GM12878 (cell line): ENCODE measurements around the gene ZNF768. TPM values are rescaled to one million over a fixed set of nuclear protein-coding genes. Genes with fewer than 3 reads are reported as not detected.

Experiments
- ATAC-seq: fragments of 200-7000 bp; cut with Tn5 transposase; 3 replicates; pipeline ENCODE4 v1.9.1; 2020; ENCODE audit warnings: mild to moderate bottlenecking, moderate library complexity
- Bru-seq: library from RNA; stranded (reverse); fragments of 400-500 nt; gene quantifications from one replicate; lab custom pipeline; 2021; lab: Mats Ljungman, UMichigan
- BruChase-seq, 2 experiments: library from RNA; stranded (reverse); fragments of 400-500 nt; gene quantifications; one replicate each; lab custom pipeline; 2021; lab: Mats Ljungman, UMichigan
- BruUV-seq: library from RNA; stranded (reverse); fragments of 400-500 nt; replicated peaks from 2 replicates; lab custom pipeline; 2021; lab: Mats Ljungman, UMichigan
- CTCF ChIA-PET: fragments of 300-600 bp; sonication (Branson Sonifier 250); formaldehyde crosslinking; extraction: SDS; loops from one replicate; lab custom pipeline; 2021; ENCODE audit warnings: inconsistent platforms; lab: Yijun Ruan, JAX
- POLR2A ChIA-PET: fragments of 350-600 bp; formaldehyde crosslinking; extraction: SDS; loops from one replicate; lab custom pipeline; 2021; ENCODE audit warnings: inconsistent platforms; lab: Charles Lee
- RAD21 ChIA-PET: fragments of 300-600 bp; sonication (Branson Sonifier 250); formaldehyde crosslinking; loops from one replicate; lab custom pipeline; 2023; ENCODE audit warnings: antibody characterized with exemption; ENCODE audit not compliant: unreplicated experiment; lab: Charles Lee
- SMC1A ChIA-PET: fragments of 300-600 bp; sonication (Branson Sonifier 250); formaldehyde crosslinking; loops from one replicate; lab custom pipeline; 2023; ENCODE audit not compliant: unreplicated experiment, uncharacterized antibody; lab: Charles Lee
- DNase-seq: peaks from one replicate; pipeline ENCODE4 v3.0.0-alpha.2; 2011; ENCODE audit warnings: low read depth, low spot score
- FAIRE-seq: peaks from 3 replicates; lab custom pipeline; 2011; peaks lifted over from hg19 to GRCh38; lab: Jason Lieb, UNC
- H2AFZ ChIP-seq: 2 replicates; pipeline ENCODE4 v1.6.0; 2011; ENCODE audit warnings: low read depth, low read length, control low read depth; ENCODE audit not compliant: control insufficient read depth
- H3K27ac ChIP-seq: 2 replicates; pipeline ENCODE4 v1.5.1; 2011; ENCODE audit warnings: control low read depth; ENCODE audit not compliant: control insufficient read depth, insufficient read depth
- H3K27me3 ChIP-seq, 2 experiments: replicated peaks in 1 of 2; 2 replicates each; pipeline versions ENCODE4 v1.6.0 to v1.6.1; 2011; ENCODE audit warnings: low read length in 1 of 2; ENCODE audit not compliant: control insufficient read depth in 2 of 2, insufficient read depth in 2 of 2
- H3K36me3 ChIP-seq, 2 experiments: 2 replicates each; pipeline ENCODE4 v1.5.1; 2011; ENCODE audit warnings: low read length in 1 of 2; ENCODE audit not compliant: control insufficient read depth in 2 of 2, insufficient read depth in 2 of 2
- H3K4me1 ChIP-seq: 2 replicates; pipeline ENCODE4 v1.6.1; 2011; ENCODE audit warnings: mild to moderate bottlenecking, low read length, moderate library complexity, mixed read lengths; ENCODE audit not compliant: control insufficient read depth, insufficient read depth
- H3K4me2 ChIP-seq: 2 replicates; pipeline ENCODE4 v1.6.0; 2011; ENCODE audit warnings: control low read depth; ENCODE audit not compliant: control insufficient read depth, insufficient read depth
- H3K4me3 ChIP-seq: fragments of 200-600 bp; sonication (generic); 2 replicates; pipeline ENCODE4 v1.5.1; 2016
- H3K79me2 ChIP-seq: 2 replicates; pipeline ENCODE4 v1.6.0; 2011; ENCODE audit warnings: low read length; ENCODE audit not compliant: control insufficient read depth, insufficient read depth
- H3K9ac ChIP-seq: 2 replicates; pipeline ENCODE4 v1.8.0; 2011; ENCODE audit warnings: low read length, control low read depth, mixed read lengths; ENCODE audit not compliant: control insufficient read depth, insufficient read depth
- H3K9me3 ChIP-seq: replicated peaks from 3 replicates; pipeline ENCODE4 v1.5.1; 2011; ENCODE audit warnings: mild to moderate bottlenecking, low read length; ENCODE audit not compliant: control insufficient read depth, insufficient read depth
- H4K20me1 ChIP-seq: 2 replicates; pipeline ENCODE4 v1.6.0; 2011; ENCODE audit not compliant: control insufficient read depth, insufficient read depth
- ASH2L ChIP-seq: fragments of 300-600, 200-600 bp; sonication (generic); IDR thresholded peaks from 2 replicates; pipeline ENCODE4 v1.6.1; 2017; ENCODE audit warnings: low read depth, mild to moderate bottlenecking, borderline replicate concordance
- BMI1 ChIP-seq: fragments of 450-650 bp; IDR thresholded peaks from 2 replicates; pipeline ENCODE4 v1.6.1; 2016; ENCODE audit warnings: mild to moderate bottlenecking, moderate library complexity, borderline replicate concordance
- CBX5 ChIP-seq: sonication (generic); IDR thresholded peaks from 2 replicates; pipeline ENCODE4 v1.6.1; 2016; ENCODE audit warnings: low read depth, moderate library complexity, mild to moderate bottlenecking, inconsistent platforms
- DPF2 ChIP-seq: fragments of 450-650 bp; IDR thresholded peaks from 2 replicates; pipeline ENCODE4 v1.6.1; 2017; ENCODE audit warnings: mild to moderate bottlenecking
- E2F8 ChIP-seq: fragments of 450-650 bp; IDR thresholded peaks from 2 replicates; pipeline ENCODE4 v1.6.1; 2018; ENCODE audit warnings: mild to moderate bottlenecking, low read depth, moderate library complexity; ENCODE audit not compliant: partially characterized antibody
- ESRRA ChIP-seq: IDR thresholded peaks from 2 replicates; pipeline ENCODE4 v1.6.1; 2012; ENCODE audit warnings: mild to moderate bottlenecking, low read length, improper control_type of control experiment
- JUNB ChIP-seq: IDR thresholded peaks from 2 replicates; pipeline ENCODE4 v1.6.1; 2016; ENCODE audit warnings: antibody characterized with exemption, mild to moderate bottlenecking
- NR2F1 ChIP-seq: fragments of 450-650 bp; conservative IDR thresholded peaks from 2 replicates; pipeline ENCODE4 v1.6.1; 2017; ENCODE audit warnings: mild to moderate bottlenecking
- POLR2AphosphoS5 ChIP-seq: IDR thresholded peaks from 2 replicates; pipeline ENCODE4 v1.6.1; 2011; ENCODE audit warnings: mild to moderate bottlenecking, low read length, inconsistent platforms
- RB1 ChIP-seq: fragments of 450-650 bp; formaldehyde crosslinking; IDR thresholded peaks from 2 replicates; pipeline ENCODE4 v1.6.1; 2017; ENCODE audit warnings: mild to moderate bottlenecking, borderline replicate concordance
- TBL1XR1 ChIP-seq: IDR thresholded peaks from 2 replicates; pipeline ENCODE4 v1.6.1; 2012; ENCODE audit warnings: low read depth, low read length, improper control_type of control experiment
- ZZZ3 ChIP-seq: IDR thresholded peaks from 2 replicates; pipeline ENCODE4 v1.6.1; 2011; ENCODE audit warnings: low read depth; ENCODE audit not compliant: control insufficient read depth, insufficient read length
- WGBS: methylation state at CpG from one replicate; pipeline ENCODE4 v1.1.6; 2016; ENCODE audit warnings: low lambda C conversion rate; ENCODE audit not compliant: insufficient replicate concordance, insufficient coverage; ENCODE audit errors: missing lambda C conversion rate; 5-methylcytosine and 5-hydroxymethylcytosine counted together
- in situ Hi-C: fragments of 300-500 bp; cut with MboI; formaldehyde crosslinking; loops from 9 replicates; pipeline ENCODE4 v1.14.3; 2018; ENCODE audit warnings: mixed read lengths
- intact Hi-C: fragments of 100-400 bp; cut with micrococcal nuclease; formaldehyde crosslinking; loops from one replicate; pipeline ENCODE4 v1.14.2; 2022; ENCODE audit not compliant: unreplicated experiment
- long read RNA-seq, 2 experiments: library from polyadenylated mRNA; unstranded; transcript quantifications; one replicate each; pipeline ENCODE4 v2.0.0, GENCODE V29; 2019 to 2020
- polyA minus RNA-seq, 3 experiments: library from RNA; depleted of rRNA, polyadenylated mRNA; stranded (reverse); fragments of >200 nt; gene quantifications; 2 replicates each; pipeline ENCODE4 v1.2.3, GENCODE V29; 2011
- polyA plus RNA-seq, 11 experiments: library from polyadenylated mRNA; depleted of rRNA in 4 of 11; unstranded in 6 of 11; stranded (reverse) in 5 of 11; fragments of >200 nt; fragmentation: Nextera tagmentation in 4 of 11; fragmentation: Illumina TruSeq in 1 of 11; extraction: Ambion mirVana in 4 of 11; extraction: Trizol in 1 of 11; gene quantifications; 1 replicate in 1 of 11; 2 replicates in 10 of 11; pipeline versions ENCODE4 v1.2.1 to v1.2.3, GENCODE V29; 2011 to 2016; ENCODE audit warnings: inconsistent platforms in 2 of 11, missing spikeins in 2 of 11, low read depth in 1 of 11
- total RNA-seq, 4 experiments: library from RNA; depleted of rRNA in 3 of 4; stranded (reverse); fragments of >200 nt in 3 of 4; fragmentation: Illumina TruSeq in 1 of 4; extraction: Trizol in 1 of 4; gene quantifications; 2 replicates each; pipeline versions ENCODE4 v1.2.1 to v1.2.3, GENCODE V29; 2013 to 2021

Gene ZNF768
- 21.4 and 21.5 TPM in 2 replicates for total RNA-seq (2013; cell fraction: nucleolus; rRNA removed)
- total RNA-seq (2014; rRNA removed) = 18.3 and 21.3 TPM in 2 replicates
- total RNA-seq (2014; rRNA removed; fragmentation: Illumina TruSeq; extraction: Trizol) = 9.8 TPM in 2 replicates
- 17.3 and 19.3 TPM in 2 replicates for total RNA-seq (2021)
- 9.3 TPM for polyA plus RNA-seq (2011; ENCODE audit: low read depth)
- polyA plus RNA-seq (2011; rRNA removed) = 8.8 and 13.2 TPM in 2 replicates
- polyA plus RNA-seq (2011; cell fraction: cytosol; rRNA removed) = 22.5 and 28.3 TPM in 2 replicates
- polyA plus RNA-seq (2011; cell fraction: nucleus; rRNA removed) = 50.1 and 58.1 TPM in 2 replicates
- polyA plus RNA-seq (2012) = 16.7 and 18.1 TPM in 2 replicates
- polyA plus RNA-seq (2014; fragmentation: Illumina TruSeq; extraction: Trizol) = 8.2 and 8.3 TPM in 2 replicates
- polyA plus RNA-seq (2014; fragmentation: Nextera tagmentation; extraction: Ambion mirVana) = under 1 TPM; 0.05 to 0.06 TPM
- polyA plus RNA-seq (2014; rRNA removed) = 23.1 and 24.5 TPM in 2 replicates
- polyA plus RNA-seq (2016; fragmentation: Nextera tagmentation; extraction: Ambion mirVana) = 1 to 10 TPM; 2.6 to 2.7 TPM
- 7.2 and 22.8 TPM in 2 replicates for polyA minus RNA-seq (2011; rRNA and poly(A)+ RNA removed)
- 11.4 and 12.8 TPM in 2 replicates for polyA minus RNA-seq (2011; cell fraction: cytosol; rRNA and poly(A)+ RNA removed)
- 5.6 and 10.4 TPM in 2 replicates for polyA minus RNA-seq (2011; cell fraction: nucleus; rRNA and poly(A)+ RNA removed)
- percentile 69 among the genes with signal in this experiment for Bru-seq, nascent RNA
- percentile 89 among the genes with signal in this experiment for BruChase-seq, experiment 1, labeled RNA remaining after a 6-hour chase
- BruChase-seq, experiment 2, labeled RNA remaining after a 2-hour chase = percentile 88 among the genes with signal in this experiment
- long read RNA-seq, experiment 1, partial matches to known transcripts = 0 of 2 reads
- long read RNA-seq, experiment 1, other reads (novel, unspliced or antisense) = 1 of 2 reads
- long read RNA-seq, experiment 2 = 0 reads

GRCh38 chr16:30526137-30526822 lies at the start of gene ZNF768:
ZNF768 (minus strand) TSS chr16:30526566; CDS start chr16:30526413, 153 bp downstream.
- intact Hi-C loops (loop anchor here (2.0 kb wide), 1 partner anchor 95 kb away; the partner anchor contains the start of gene DCTPP1), in situ Hi-C loops (no loop called here)
- peak; percentile 51 for ATAC-seq
- Histone ChIP-seq H3K27ac (peak within 1 kb of the TSS; percentile 93), H2AFZ (peak within 1 kb of the TSS; percentile 89), H3K9me3 (no peaks in the 10 kb centered on the region), H3K4me3 (peak within 1 kb of the TSS; percentile 91), H3K79me2 (no peaks in the 10 kb centered on the region), H4K20me1 (no peaks in the 10 kb centered on the region), H3K4me1 (peaks cover 15% of the 10 kb centered on the region), H3K27me3 (no peaks in the 10 kb centered on the region), H3K4me2 (peak within 1 kb of the TSS; percentile 98), H3K36me3 (peaks cover 7% of the 10 kb centered on the region in 2 experiments; a peak in 2 of 4 replicates), H3K9ac (peak within 1 kb of the TSS; percentile 80)
- no peak for DNase-seq
- CTCF ChIA-PET = interaction anchor here (0.9 to 2.6 kb wide), 7 partner anchors 9 to 96 kb away, joined by 3 to 24 read pairs (median 7); partner anchors contain the start of genes DCTPP1, ZNF747 and ZNF764
- SMC1A ChIA-PET = interaction anchor here (0.6 to 1.4 kb wide), 4 partner anchors 16 to 73 kb away, joined by 3 to 6 read pairs (median 4); partner anchors contain the start of gene ITGAL
- POLR2A ChIA-PET = interaction anchor here (0.5 to 1.4 kb wide), 10 partner anchors 8 to 740 kb away, joined by 3 to 9 read pairs (median 4); partner anchors contain the start of gene DCTPP1
- no peak for FAIRE-seq
- RAD21 ChIA-PET = interaction anchor here (0.6 to 1.4 kb wide), 7 partner anchors 9 to 96 kb away, joined by 3 to 17 read pairs (median 7); partner anchors contain the start of genes DCTPP1, ITGAL, SEPHS2 and ZNF764
- 2% methylated on average over 37 of the region's 73 CpGs for WGBS
- no TSS peak for BruUV-seq
- TF ChIP-seq BMI1 (no peak), RB1 (0 out of 2 replicates have a peak, but pooled peaks have one; percentile 36), ESRRA (no peak), ASH2L (no peak), POLR2AphosphoS5 (no peak), NR2F1 (peak; percentile 73), DPF2 (peak; percentile 40), TBL1XR1 (no peak; the same call in 1 of the 2 replicates), E2F8 (no peak), CBX5 (no peak), JUNB (no peak), ZZZ3 (no peak)
